K562 (cell line): ENCODE data around the gene LBHD2. TPM values are rescaled to one million over a fixed set of nuclear protein-coding genes. Genes with fewer than 3 reads are reported as not detected.

Experiments used
- ATAC-seq: fragments of 200-7000 bp; cut with Tn5 transposase; 3 replicates; pipeline ENCODE4 v1.9.1; 2020; ENCODE audit warnings: moderate library complexity
- BruUV-seq: library from RNA; stranded (reverse); fragments of 400-500 nt; replicated peaks from 2 replicates; lab custom pipeline; 2021; lab: Mats Ljungman, UMichigan
- CTCF ChIA-PET: fragments of 300-600 bp; formaldehyde crosslinking; extraction: SDS; loops from one replicate; lab custom pipeline; 2021; ENCODE audit warnings: low intra/inter-chr PET ratio; lab: Yijun Ruan, JAX
- POLR2A ChIA-PET: fragments of 300-600, 350-650 bp; sonication (Branson Sonifier 250); formaldehyde crosslinking; extraction: SDS; loops from one replicate; lab custom pipeline; 2021; ENCODE audit warnings: antibody characterized with exemption, inconsistent platforms; lab: Yijun Ruan, JAX
- DNase-seq, 4 experiments: peaks; one replicate each; pipeline versions ENCODE4 v3.0.0 to v3.0.0-alpha.2; 2011 to 2018; ENCODE audit warnings: low spot score in 3 of 4, mixed read lengths in 3 of 4; ENCODE audit errors: extremely low read depth in 1 of 4
- FAIRE-seq: peaks from 2 replicates; lab custom pipeline; 2011; peaks lifted over from hg19 to GRCh38; lab: Jason Lieb, UNC
- H2AFZ ChIP-seq: 2 replicates; pipeline ENCODE4 v1.6.0; 2011; ENCODE audit warnings: low read depth, low read length, control low read depth, inconsistent platforms
- H3K27ac ChIP-seq: fragments of 200-600 bp; 3 replicates; pipeline ENCODE4 v1.8.0; 2011; ENCODE audit warnings: low read depth, mild to moderate bottlenecking, control low read depth, inconsistent platforms, low read length, moderate library complexity, mixed read lengths; ENCODE audit errors: extremely low read depth
- H3K27me3 ChIP-seq, 2 experiments: fragments of 300-600 bp in 1 of 2; 2 replicates in 1 of 2; 3 replicates in 1 of 2; pipeline versions ENCODE4 v1.6.0 to v1.8.0; 2011; ENCODE audit warnings: inconsistent platforms in 2 of 2, low read length in 2 of 2, mild to moderate bottlenecking in 1 of 2, mixed read lengths in 1 of 2, moderate library complexity in 1 of 2; ENCODE audit not compliant: control insufficient read depth in 2 of 2, insufficient read depth in 2 of 2
- H3K36me3 ChIP-seq: fragments of 300-600 bp; 3 replicates; pipeline ENCODE4 v1.8.0; 2011; ENCODE audit warnings: mild to moderate bottlenecking, low read length, inconsistent platforms; ENCODE audit not compliant: control insufficient read depth, insufficient read depth
- H3K4me1 ChIP-seq, 2 experiments: fragments of 200-600 bp in 1 of 2; replicated peaks in 1 of 2; 2 replicates in 1 of 2; 3 replicates in 1 of 2; pipeline versions ENCODE4 v1.5.1 to v1.8.0; 2011; ENCODE audit warnings: inconsistent platforms in 2 of 2, low read length in 2 of 2, mild to moderate bottlenecking in 1 of 2, mixed read lengths in 1 of 2, moderate library complexity in 1 of 2; ENCODE audit not compliant: control insufficient read depth in 2 of 2, insufficient read depth in 2 of 2
- H3K4me2 ChIP-seq: 2 replicates; pipeline ENCODE4 v1.6.1; 2011; ENCODE audit warnings: low read length, control low read depth, inconsistent platforms, mixed read lengths; ENCODE audit not compliant: insufficient read depth
- H3K4me3 ChIP-seq: fragments of 200-600 bp; sonication (generic), shearing (Covaris generic); 2 replicates; pipeline ENCODE4 v1.5.1; 2016; ENCODE audit warnings: control low read depth, inconsistent platforms
- H3K79me2 ChIP-seq: fragments of 200-600 bp; 3 replicates; pipeline ENCODE4 v1.8.0; 2011; ENCODE audit warnings: low read length, inconsistent platforms; ENCODE audit not compliant: control insufficient read depth, insufficient read depth
- H3K9ac ChIP-seq, 2 experiments: 2 replicates each; pipeline versions ENCODE4 v1.6.0 to v1.6.1; 2011; ENCODE audit warnings: low read depth in 2 of 2, low read length in 2 of 2, control low read depth in 1 of 2, inconsistent platforms in 1 of 2, mild to moderate bottlenecking in 1 of 2, mixed read lengths in 1 of 2; ENCODE audit not compliant: insufficient read depth in 1 of 2
- H3K9me1 ChIP-seq: one replicate; pipeline ENCODE4 v1.6.0; 2011; ENCODE audit warnings: inconsistent platforms, mild to moderate bottlenecking, low read length, moderate library complexity; ENCODE audit not compliant: control insufficient read depth, insufficient read depth
- H3K9me3 ChIP-seq: replicated peaks from 2 replicates; pipeline ENCODE4 v1.5.1; 2011; ENCODE audit warnings: low read depth, low read length, inconsistent platforms; ENCODE audit not compliant: control insufficient read depth, insufficient read depth
- H4K20me1 ChIP-seq: replicated peaks from 2 replicates; pipeline ENCODE4 v1.6.1; 2011; ENCODE audit warnings: low read length, inconsistent platforms, mixed read lengths; ENCODE audit not compliant: control insufficient read depth, insufficient read depth
- EGR1 ChIP-seq: fragments of 450-650 bp; conservative IDR thresholded peaks from 2 replicates; pipeline ENCODE4 v1.6.1; 2017; ENCODE audit warnings: mild to moderate bottlenecking
- FOS ChIP-seq: IDR thresholded peaks from 3 replicates; pipeline ENCODE4 v1.6.1; 2011; ENCODE audit not compliant: insufficient read length; ENCODE audit errors: extremely low read depth
- GABPA ChIP-seq: fragments of 200-800 bp; sonication (Bioruptor generic); conservative IDR thresholded peaks from 2 replicates; pipeline ENCODE4 v1.6.1; 2016; ENCODE audit warnings: low read depth, missing genetic modification characterization, missing compliant biosample characterization
- KDM1A ChIP-seq, 2 experiments: fragments of 450-650 bp; IDR thresholded peaks; 2 replicates each; pipeline ENCODE4 v1.6.1; 2016; ENCODE audit warnings: mild to moderate bottlenecking in 2 of 2
- ZBTB7A ChIP-seq: IDR thresholded peaks from 2 replicates; pipeline ENCODE4 v1.6.1; 2011; ENCODE audit warnings: low read depth, mild to moderate bottlenecking, low read length, moderate library complexity, borderline replicate concordance; ENCODE audit not compliant: control insufficient read depth
- ZNF140 ChIP-seq: fragments of 250-450 bp; sonication (Bioruptor Pico); IDR thresholded peaks from 2 replicates; pipeline ENCODE4 v1.8.0; 2021; ENCODE audit warnings: moderate library complexity, mild to moderate bottlenecking, inconsistent platforms
- WGBS: fragments of 100-300 bp; shearing (Covaris generic); methylation state at CpG from one replicate; pipeline ENCODE4 v1.1.6; 2016; ENCODE audit warnings: low coverage, mixed read lengths; ENCODE audit not compliant: insufficient coverage; ENCODE audit errors: missing lambda C conversion rate; 5-methylcytosine and 5-hydroxymethylcytosine counted together
- in situ Hi-C: fragments of 300-500 bp; cut with MboI; formaldehyde crosslinking; loops from 4 replicates; pipeline ENCODE4 v1.15.0; 2018; ENCODE audit warnings: inconsistent platforms, mixed read lengths
- intact Hi-C: fragments of 100-400 bp; cut with micrococcal nuclease; formaldehyde crosslinking; loops from 2 replicates; pipeline ENCODE4 v1.14.2; 2022
- polyA plus RNA-seq, 8 experiments: library from polyadenylated mRNA; depleted of rRNA in 4 of 8; stranded (reverse) in 5 of 8; unstranded in 3 of 8; fragments of >200 nt; fragmentation: Nextera tagmentation in 2 of 8; fragmentation: Illumina TruSeq in 1 of 8; extraction: Ambion mirVana in 2 of 8; extraction: Trizol in 1 of 8; gene quantifications; 2 replicates each; pipeline versions ENCODE4 v1.2.1 to v1.2.3, GENCODE V29; 2011 to 2014; ENCODE audit warnings: inconsistent platforms in 1 of 8, missing spikeins in 1 of 8
- total RNA-seq, 7 experiments: library from RNA; depleted of rRNA in 6 of 7; stranded (reverse); fragments of >200 nt in 6 of 7; fragmentation: Illumina TruSeq in 2 of 7; extraction: Trizol in 2 of 7; gene quantifications; 2 replicates each; pipeline versions ENCODE4 v1.2.1 to v1.2.3, GENCODE V29; 2011 to 2021; ENCODE audit warnings: low replicate concordance in 1 of 7
- TF ChIP-seq, protein P1 (sequence below): fragments of 200-800 bp; sonication (Bioruptor generic); IDR thresholded peaks from 2 replicates; pipeline ENCODE4 v1.6.1; 2017; ENCODE audit warnings: missing genetic modification characterization, missing compliant biosample characterization

Gene LBHD2
- total and polyA plus RNA-seq, 9 of the 15 experiments (the other 6 are each of a cell fraction or from before 2014, with no cell fraction given), result not detected

DNA sequence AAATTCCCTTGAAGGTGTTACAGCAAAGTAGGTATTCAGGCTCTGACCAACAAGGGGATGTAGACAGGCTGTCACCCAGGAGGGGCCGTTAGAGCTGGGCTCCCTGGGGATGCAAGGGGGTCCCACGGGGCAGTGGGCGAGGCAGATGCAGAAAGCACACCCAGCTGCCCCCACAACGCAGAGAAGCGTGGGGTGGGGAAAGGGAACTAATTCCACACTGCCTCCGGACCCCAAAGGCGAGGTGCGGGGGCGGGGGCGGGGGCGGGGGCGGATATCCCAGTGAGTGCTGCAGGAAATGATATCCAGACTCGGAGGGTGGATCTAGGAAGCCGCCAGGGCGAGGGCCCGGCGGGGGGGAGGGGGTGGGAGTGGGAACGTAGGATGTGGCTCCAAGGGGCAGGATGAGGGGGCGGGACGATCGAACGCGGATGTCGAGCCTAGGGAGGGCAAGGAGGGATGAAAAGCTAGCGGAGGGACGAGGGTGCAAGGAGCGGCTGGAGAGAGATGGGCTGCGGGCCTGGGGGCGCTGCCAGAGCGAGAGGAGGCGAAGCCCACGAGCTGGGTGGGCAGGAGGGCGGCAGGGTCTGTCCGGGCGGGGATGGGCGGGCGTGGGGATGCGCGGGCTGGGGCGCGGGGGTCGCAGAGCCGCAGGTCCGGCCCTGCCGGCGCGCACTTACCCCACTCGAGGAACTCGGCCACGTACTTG lies 27.5 kb upstream of the LBHD2 start:
- POLR2A ChIA-PET, result interaction anchor here (0.6 kb wide), 2 partner anchors 18 to 113 kb away, joined by 3 to 4 read pairs; no protein-coding TSS in a partner anchor
- in situ Hi-C loops (no loop called here), intact Hi-C loops (no loop called here)
- Histone ChIP-seq H3K27ac (peak overlapping the region; percentile 48; the same call in 2 of the 3 replicates), H3K9me3 (no peaks in the 10 kb centered on the region), H3K79me2 (peaks cover 31% of the 10 kb centered on the region), H3K4me3 (peak overlapping the region; percentile 55), H4K20me1 (no peaks in the 10 kb centered on the region), H3K4me2 (peak overlapping the region; percentile 78), H3K27me3 (no peaks in the 10 kb centered on the region), H3K9me1 (no peaks in the 10 kb centered on the region), H2AFZ (peak overlapping the region; percentile 59), H3K4me1 (peaks cover 14 to 26% of the 10 kb centered on the region in 2 experiments; a peak in 4 of 5 replicates), H3K9ac (peak overlapping the region; percentile 49 to 97; a peak in 3 of 4 replicates), H3K36me3 (no peaks in the 10 kb centered on the region)
- BruUV-seq, result no TSS peak
- WGBS, result 0% methylated on average over 6 of the region's 50 CpGs
- no peak for FAIRE-seq
- peak; percentile 47 to 69 (median 64) for DNase-seq
- peak; percentile 12 for ATAC-seq
- CTCF ChIA-PET, result no interaction called here
- TF ChIP-seq ZNF140 (CRISPR knock-in tag) (no peak), GABPA (tag) (peak; percentile 38; the same call in 1 of the 2 replicates), EGR1 (peak; percentile 82), ZBTB7A (peak; percentile 2; the same call in 1 of the 2 replicates), FOS (no peak), KDM1A (IDR thresholded peaks at IDR 0.05) (peak in 1 of 2 experiments; percentile 18; a peak in 1 of 4 replicates)
- TF ChIP-seq, protein P1, sequence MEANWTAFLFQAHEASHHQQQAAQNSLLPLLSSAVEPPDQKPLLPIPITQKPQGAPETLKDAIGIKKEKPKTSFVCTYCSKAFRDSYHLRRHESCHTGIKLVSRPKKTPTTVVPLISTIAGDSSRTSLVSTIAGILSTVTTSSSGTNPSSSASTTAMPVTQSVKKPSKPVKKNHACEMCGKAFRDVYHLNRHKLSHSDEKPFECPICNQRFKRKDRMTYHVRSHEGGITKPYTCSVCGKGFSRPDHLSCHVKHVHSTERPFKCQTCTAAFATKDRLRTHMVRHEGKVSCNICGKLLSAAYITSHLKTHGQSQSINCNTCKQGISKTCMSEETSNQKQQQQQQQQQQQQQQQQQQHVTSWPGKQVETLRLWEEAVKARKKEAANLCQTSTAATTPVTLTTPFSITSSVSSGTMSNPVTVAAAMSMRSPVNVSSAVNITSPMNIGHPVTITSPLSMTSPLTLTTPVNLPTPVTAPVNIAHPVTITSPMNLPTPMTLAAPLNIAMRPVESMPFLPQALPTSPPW (CRISPR knock-in tag), result 0 out of 2 replicates have a peak, but pooled peaks have one; percentile 25
